ENCODE results near the gene IL10RA.

- TF ChIP-seq, protein P1, sequence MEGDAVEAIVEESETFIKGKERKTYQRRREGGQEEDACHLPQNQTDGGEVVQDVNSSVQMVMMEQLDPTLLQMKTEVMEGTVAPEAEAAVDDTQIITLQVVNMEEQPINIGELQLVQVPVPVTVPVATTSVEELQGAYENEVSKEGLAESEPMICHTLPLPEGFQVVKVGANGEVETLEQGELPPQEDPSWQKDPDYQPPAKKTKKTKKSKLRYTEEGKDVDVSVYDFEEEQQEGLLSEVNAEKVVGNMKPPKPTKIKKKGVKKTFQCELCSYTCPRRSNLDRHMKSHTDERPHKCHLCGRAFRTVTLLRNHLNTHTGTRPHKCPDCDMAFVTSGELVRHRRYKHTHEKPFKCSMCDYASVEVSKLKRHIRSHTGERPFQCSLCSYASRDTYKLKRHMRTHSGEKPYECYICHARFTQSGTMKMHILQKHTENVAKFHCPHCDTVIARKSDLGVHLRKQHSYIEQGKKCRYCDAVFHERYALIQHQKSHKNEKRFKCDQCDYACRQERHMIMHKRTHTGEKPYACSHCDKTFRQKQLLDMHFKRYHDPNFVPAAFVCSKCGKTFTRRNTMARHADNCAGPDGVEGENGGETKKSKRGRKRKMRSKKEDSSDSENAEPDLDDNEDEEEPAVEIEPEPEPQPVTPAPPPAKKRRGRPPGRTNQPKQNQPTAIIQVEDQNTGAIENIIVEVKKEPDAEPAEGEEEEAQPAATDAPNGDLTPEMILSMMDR (IDR thresholded peaks at IDR 0.05 in 8 of 11, conservative IDR thresholded peaks at IDR 0.05 in 3 of 11): no peak
- no peak for TF ChIP-seq POLR2A (IDR thresholded peaks at IDR 0.05)
These were observed 34.9 kb upstream of the IL10RA start for GRCh38 chr11:117950993-117951961.

Measured in spleen (tissue), 7 donors.